ENCODE results near the gene GPD2.

GPD2 gene

DNA sequence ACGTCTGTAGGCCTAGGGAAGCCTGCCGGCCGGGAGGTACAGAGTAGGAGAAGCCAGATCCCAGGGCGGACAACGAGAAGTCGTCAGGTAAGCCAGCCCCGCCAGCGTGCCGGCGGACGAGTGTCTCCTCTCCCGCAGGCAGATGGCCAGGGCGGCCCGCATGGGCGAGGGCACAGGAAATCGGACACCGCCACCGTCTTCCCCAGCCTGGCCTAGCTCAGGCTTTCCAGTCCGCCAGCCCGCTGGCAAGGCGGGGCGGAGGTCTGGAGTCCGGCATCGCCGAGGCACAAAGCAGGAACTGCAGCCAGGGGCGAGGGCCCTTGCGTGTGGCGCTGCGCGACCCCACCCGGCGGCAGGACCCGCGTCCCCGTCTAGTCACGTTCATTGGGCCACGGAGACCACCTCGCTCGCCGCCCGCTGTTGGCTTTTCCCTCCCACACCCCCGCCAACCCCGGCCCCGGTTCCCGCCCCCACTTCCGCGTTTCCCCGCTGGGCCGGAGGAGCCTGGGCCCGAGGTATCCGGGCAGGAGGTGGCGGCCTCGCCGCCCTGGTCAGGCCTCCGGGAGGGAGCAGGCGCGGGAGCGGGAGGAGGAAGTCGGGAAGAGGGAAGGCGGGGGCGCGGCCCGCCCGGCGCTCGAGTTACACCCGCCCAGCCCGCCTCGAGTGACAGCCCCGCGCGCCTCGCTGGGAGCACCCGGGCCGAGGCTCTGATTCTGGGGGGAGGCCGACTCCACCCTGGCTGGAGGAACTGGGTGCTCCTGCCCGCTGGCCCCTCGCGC lies at the start of gene GPD2:
Gene GPD2 (plus strand): TSS at position 662 of the 779 bp plus-strand sequence. CDS start 39,727 bp downstream, outside the sequence.
- H3K4me1 ChIP-seq (ENCODE audit: insufficient read depth, poor library complexity, severe bottlenecking) = peaks cover 39% of the 10 kb centered on the region
- H3K9me3 ChIP-seq (ENCODE audit: severe bottlenecking) = no peaks in the 10 kb centered on the region
- peaks cover 22% of the 10 kb centered on the region for H3K36me3 ChIP-seq (ENCODE audit: low read depth)
- peak within 1 kb of the TSS; percentile 48 for H3K4me3 ChIP-seq (ENCODE audit: severe bottlenecking)
- peak; percentile 86 for DNase-seq (ENCODE audit: low spot score)
- H3K27ac ChIP-seq (ENCODE audit: poor library complexity, severe bottlenecking) = peak within 1 kb of the TSS; percentile 88
- ATAC-seq (ENCODE audit: low read depth) = peak; percentile 80
- no peaks in the 10 kb centered on the region for H3K27me3 ChIP-seq (ENCODE audit: insufficient read depth, poor library complexity, severe bottlenecking)
- TF ChIP-seq, protein P1, sequence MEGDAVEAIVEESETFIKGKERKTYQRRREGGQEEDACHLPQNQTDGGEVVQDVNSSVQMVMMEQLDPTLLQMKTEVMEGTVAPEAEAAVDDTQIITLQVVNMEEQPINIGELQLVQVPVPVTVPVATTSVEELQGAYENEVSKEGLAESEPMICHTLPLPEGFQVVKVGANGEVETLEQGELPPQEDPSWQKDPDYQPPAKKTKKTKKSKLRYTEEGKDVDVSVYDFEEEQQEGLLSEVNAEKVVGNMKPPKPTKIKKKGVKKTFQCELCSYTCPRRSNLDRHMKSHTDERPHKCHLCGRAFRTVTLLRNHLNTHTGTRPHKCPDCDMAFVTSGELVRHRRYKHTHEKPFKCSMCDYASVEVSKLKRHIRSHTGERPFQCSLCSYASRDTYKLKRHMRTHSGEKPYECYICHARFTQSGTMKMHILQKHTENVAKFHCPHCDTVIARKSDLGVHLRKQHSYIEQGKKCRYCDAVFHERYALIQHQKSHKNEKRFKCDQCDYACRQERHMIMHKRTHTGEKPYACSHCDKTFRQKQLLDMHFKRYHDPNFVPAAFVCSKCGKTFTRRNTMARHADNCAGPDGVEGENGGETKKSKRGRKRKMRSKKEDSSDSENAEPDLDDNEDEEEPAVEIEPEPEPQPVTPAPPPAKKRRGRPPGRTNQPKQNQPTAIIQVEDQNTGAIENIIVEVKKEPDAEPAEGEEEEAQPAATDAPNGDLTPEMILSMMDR (IDR thresholded peaks at IDR 0.05; ENCODE audit: poor library complexity, severe bottlenecking) = peak; percentile 21

DNA sequence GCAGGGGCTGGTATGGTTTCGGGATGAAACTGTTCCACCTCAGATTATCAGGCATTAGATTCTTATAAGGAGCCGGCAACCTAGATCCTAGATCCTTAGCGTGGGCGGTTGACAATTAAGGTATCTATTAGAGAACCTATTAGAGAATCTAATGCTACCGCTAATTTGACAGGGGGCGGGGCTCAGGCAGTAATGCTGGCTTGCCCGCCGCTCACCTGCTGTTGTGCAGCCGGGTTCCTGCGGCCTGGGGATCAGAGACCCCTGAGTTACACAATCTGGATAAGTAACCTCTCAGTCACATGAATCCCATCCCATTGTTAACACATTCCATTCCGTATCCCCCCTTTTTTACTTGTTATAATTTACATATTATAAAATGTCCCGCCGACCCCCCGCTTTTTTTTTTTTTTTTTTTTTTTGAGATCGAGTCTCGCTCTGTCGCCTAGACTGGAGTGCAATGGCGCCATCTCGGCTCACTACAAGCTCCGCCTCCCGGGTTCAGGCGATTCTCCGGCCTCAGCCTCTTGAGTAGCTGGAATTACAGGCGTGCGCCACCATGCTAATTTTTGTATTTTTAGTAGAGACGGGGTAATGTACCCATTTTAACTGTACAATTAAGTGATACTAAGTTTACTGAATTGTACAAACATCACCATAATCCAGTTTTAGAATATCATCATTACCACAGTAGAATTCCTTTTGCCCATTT lies 42.0 kb upstream of the GPD2 start:
- H3K27ac ChIP-seq (ENCODE audit: poor library complexity, severe bottlenecking) = no peak overlapping the region
- no peaks in the 10 kb centered on the region for H3K9me3 ChIP-seq (ENCODE audit: severe bottlenecking)
- H3K27me3 ChIP-seq (ENCODE audit: insufficient read depth, poor library complexity, severe bottlenecking) = no peaks in the 10 kb centered on the region
- H3K4me3 ChIP-seq (ENCODE audit: severe bottlenecking) = no peak overlapping the region
- H3K4me1 ChIP-seq (ENCODE audit: insufficient read depth, poor library complexity, severe bottlenecking) = peaks cover 8% of the 10 kb centered on the region
- no peak for DNase-seq (ENCODE audit: low spot score)
- H3K36me3 ChIP-seq (ENCODE audit: low read depth) = no peaks in the 10 kb centered on the region
- ATAC-seq (ENCODE audit: low read depth) = no peak
- TF ChIP-seq, protein P1 (IDR thresholded peaks at IDR 0.05; ENCODE audit: poor library complexity, severe bottlenecking) = no peak

DNA sequence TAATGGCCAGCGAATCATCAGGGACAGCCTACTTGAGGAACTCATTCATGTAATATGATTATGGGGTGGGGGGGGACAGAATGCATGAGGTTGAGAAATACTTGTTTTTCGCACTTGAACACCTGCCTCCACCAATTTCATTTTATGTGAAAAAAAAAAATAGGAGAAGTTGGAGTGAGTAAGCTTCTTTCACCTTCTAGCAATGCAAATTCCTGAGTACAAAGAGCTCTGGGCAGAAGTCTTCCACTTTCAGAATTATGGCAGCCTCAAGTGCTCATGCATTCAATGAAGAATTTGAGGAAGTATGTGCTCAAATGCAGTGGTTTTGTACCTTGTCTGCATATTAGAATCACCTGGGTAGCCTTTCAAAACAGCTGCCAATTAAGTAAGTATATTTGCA lies 40.1 kb upstream of the GPD2 start:
- no peaks in the 10 kb centered on the region for H3K36me3 ChIP-seq (ENCODE audit: low read depth)
- no peak for ATAC-seq (ENCODE audit: low read depth)
- no peak overlapping the region for H3K27ac ChIP-seq (ENCODE audit: poor library complexity, severe bottlenecking)
- H3K4me3 ChIP-seq (ENCODE audit: severe bottlenecking) = no peak overlapping the region
- H3K4me1 ChIP-seq (ENCODE audit: insufficient read depth, poor library complexity, severe bottlenecking) = peaks cover 13% of the 10 kb centered on the region
- H3K27me3 ChIP-seq (ENCODE audit: insufficient read depth, poor library complexity, severe bottlenecking) = no peaks in the 10 kb centered on the region
- no peaks in the 10 kb centered on the region for H3K9me3 ChIP-seq (ENCODE audit: severe bottlenecking)
- TF ChIP-seq, protein P1 (IDR thresholded peaks at IDR 0.05; ENCODE audit: poor library complexity, severe bottlenecking) = no peak
- no peak for DNase-seq (ENCODE audit: low spot score)

DNA sequence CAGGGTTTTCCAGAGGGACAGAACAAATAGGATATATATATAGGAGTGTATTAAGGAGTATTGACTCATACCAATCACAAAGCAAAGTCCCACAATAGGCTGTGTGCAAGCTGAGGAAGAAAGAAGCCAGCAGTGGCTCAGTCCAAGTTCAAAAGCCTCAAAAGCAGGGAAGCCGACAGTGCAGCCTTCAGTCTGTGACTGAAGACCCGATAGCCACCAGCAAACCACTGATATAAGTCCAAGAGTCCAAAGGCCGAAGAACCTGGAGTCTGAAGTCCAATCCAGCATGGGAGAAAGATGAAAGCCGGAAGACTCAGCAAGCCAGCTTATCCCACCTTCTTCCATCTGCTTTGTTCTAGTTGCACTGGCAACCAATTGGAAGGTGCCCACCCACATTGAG lies 39.0 kb upstream of the GPD2 start:
- DNase-seq (ENCODE audit: low spot score) (no peak), ATAC-seq (ENCODE audit: low read depth) (no peak)
- H3K9me3 ChIP-seq (ENCODE audit: severe bottlenecking) = no peaks in the 10 kb centered on the region
- H3K27ac ChIP-seq (ENCODE audit: poor library complexity, severe bottlenecking) = no peak overlapping the region
- H3K27me3 ChIP-seq (ENCODE audit: insufficient read depth, poor library complexity, severe bottlenecking) = no peaks in the 10 kb centered on the region
- no peaks in the 10 kb centered on the region for H3K36me3 ChIP-seq (ENCODE audit: low read depth)
- H3K4me3 ChIP-seq (ENCODE audit: severe bottlenecking) = no peak overlapping the region
- peaks cover 13% of the 10 kb centered on the region for H3K4me1 ChIP-seq (ENCODE audit: insufficient read depth, poor library complexity, severe bottlenecking)
- TF ChIP-seq, protein P1 (IDR thresholded peaks at IDR 0.05; ENCODE audit: poor library complexity, severe bottlenecking) = no peak
